ENCODE measurements around the gene ZNF850.
A peak's percentile ranks its signal among the peaks of the same experiment; 100 is the strongest.

The ZNF850 gene

DNA sequence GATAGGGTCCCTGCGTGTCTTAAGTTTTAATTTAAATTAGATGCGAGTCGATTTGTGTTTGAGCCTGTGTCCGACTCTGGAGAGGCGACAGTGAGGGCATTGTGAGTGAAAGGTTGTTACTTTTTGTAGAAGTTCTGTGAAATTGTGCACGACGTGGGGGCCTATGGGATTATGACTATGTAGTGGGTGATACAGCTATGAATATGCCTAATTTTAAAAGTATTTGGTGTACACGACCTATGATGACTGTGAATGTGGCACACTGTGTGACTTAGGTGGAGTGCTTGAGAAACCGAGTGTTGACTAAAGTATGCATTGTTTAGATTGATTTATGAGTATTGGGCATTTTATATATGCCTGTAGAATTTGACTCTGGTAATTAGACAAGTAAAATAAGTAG, 84.5 kb downstream of the ZNF850 start (continued):
- TF ChIP-seq, protein P1, sequence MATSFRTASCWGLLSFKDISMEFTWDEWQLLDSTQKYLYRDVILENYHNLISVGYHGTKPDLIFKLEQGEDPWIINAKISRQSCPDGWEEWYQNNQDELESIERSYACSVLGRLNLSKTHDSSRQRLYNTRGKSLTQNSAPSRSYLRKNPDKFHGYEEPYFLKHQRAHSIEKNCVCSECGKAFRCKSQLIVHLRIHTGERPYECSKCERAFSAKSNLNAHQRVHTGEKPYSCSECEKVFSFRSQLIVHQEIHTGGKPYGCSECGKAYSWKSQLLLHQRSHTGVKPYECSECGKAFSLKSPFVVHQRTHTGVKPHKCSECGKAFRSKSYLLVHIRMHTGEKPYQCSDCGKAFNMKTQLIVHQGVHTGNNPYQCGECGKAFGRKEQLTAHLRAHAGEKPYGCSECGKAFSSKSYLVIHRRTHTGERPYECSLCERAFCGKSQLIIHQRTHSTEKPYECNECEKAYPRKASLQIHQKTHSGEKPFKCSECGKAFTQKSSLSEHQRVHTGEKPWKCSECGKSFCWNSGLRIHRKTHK (tag by site-specific recombination; IDR thresholded peaks at IDR 0.05) = no peak
- TF ChIP-seq ZNF658 (tag by site-specific recombination; IDR thresholded peaks at IDR 0.05) = no peak; the same call in 1 of the 2 replicates
- TF ChIP-seq ZFP3 (tag by site-specific recombination; IDR thresholded peaks at IDR 0.05; ENCODE audit: low read depth) = 0 out of 2 replicates have a peak, but pooled peaks have one; percentile 18
- TF ChIP-seq ZNF184 (tag by site-specific recombination; IDR thresholded peaks at IDR 0.05) = no peak
- no peak for TF ChIP-seq KLF16 (tag by site-specific recombination; IDR thresholded peaks at IDR 0.05)
- TF ChIP-seq ZNF629 (tag by site-specific recombination; IDR thresholded peaks at IDR 0.05) = peak; percentile 8; the same call in 1 of the 2 replicates
- no peak for TF ChIP-seq KLF1 (tag by site-specific recombination; IDR thresholded peaks at IDR 0.05)
- no peak for TF ChIP-seq ZNF211 (tag by site-specific recombination; IDR thresholded peaks at IDR 0.05; ENCODE audit: low read depth)
- TF ChIP-seq, protein P2, sequence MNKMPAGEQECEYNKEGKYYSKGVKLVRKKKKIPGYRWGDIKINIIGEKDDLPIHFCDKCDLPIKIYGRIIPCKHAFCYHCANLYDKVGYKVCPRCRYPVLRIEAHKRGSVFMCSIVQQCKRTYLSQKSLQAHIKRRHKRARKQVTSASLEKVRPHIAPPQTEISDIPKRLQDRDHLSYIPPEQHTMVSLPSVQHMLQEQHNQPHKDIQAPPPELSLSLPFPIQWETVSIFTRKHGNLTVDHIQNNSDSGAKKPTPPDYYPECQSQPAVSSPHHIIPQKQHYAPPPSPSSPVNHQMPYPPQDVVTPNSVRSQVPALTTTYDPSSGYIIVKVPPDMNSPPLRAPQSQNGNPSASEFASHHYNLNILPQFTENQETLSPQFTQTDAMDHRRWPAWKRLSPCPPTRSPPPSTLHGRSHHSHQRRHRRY (tag by site-specific recombination; IDR thresholded peaks at IDR 0.05) = peak; percentile 10; the same call in 1 of the 2 replicates

DNA sequence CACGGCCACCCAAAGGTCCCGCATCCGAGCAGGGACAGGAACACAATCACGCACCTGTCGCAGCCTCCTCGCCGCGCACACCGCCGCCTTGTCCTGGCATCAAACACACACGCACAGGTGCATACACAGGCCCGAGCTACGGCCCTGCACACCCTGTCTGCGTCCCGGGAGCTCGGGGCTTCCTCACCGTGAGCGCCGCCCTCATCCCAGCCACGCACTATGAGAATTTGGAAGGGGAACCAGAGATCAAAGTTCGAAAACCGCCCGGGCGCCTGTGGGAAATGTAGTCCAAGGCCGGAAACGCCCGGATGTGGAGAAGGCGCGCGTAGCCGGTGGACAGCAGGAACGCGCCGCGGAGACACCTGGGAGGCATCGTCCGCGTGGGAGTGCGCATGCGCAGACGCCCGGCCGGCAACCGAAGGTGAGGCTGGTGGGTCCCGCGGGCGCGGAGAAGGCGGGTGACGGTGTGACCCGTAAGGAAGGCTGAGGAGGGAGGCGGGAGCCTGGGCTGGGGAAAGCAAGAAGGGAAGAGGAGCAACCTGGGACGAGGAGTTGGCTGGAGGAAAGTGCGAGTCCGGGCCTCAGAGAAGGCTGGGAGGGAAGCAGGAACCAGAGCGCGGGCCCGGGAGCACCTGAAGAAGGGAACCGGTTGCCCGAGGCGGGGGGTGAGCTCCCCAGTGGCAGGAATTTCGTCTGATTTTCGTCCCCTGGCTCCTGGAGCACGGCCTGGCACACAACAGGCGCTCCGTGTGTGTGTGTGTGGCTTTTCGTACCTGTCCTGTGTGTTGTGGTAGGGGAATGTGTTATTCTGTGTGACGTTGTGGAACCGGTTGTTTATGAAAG, 85.2 kb downstream of the ZNF850 start, which contains the start of gene ZNF567:
TSS of gene ZNF567 (plus strand) at position 399 of the 843 bp plus-strand sequence. CDS start 7,256 bp downstream, outside the sequence.
- ChIA-PET POLR2A (interaction anchor here (0.6 to 3.3 kb wide), 16 partner anchors 15 to 679 kb away, joined by 3 to 20 read pairs (median 5); partner anchors contain the start of genes ZFP14, ZNF260, ZNF345 and ZNF382), CTCF (interaction anchor here (0.5 to 0.7 kb wide), 4 partner anchors 19 to 1685 kb away, joined by 3 to 4 read pairs (median 4); no protein-coding TSS in a partner anchor)
- peaks cover 34% of the 10 kb centered on the region for H3K9me3 ChIP-seq (ENCODE audit: control insufficient read depth, insufficient read depth, low read depth, low read length)
- H3K27ac ChIP-seq (ENCODE audit: extremely low read depth, low read depth, low read length) = peak within 1 kb of the TSS; percentile 87
- peaks cover 53 to 73% of the 10 kb centered on the region in 2 experiments for H3K36me3 ChIP-seq (ENCODE audit: control insufficient read depth in 2 of 2, insufficient read depth in 1 of 2, low read length in 2 of 2)
- H3K4me1 ChIP-seq (ENCODE audit: control insufficient read depth, insufficient read depth, low read length) = peaks cover 10% of the 10 kb centered on the region; the same call in 1 of the 2 replicates
- H3K4me3 ChIP-seq (ENCODE audit: low read depth, low read length) = peak within 1 kb of the TSS; percentile 61
- TF ChIP-seq ZNF48 (tag by site-specific recombination; IDR thresholded peaks at IDR 0.05) (no peak), TRIM28 (IDR thresholded peaks at IDR 0.05; ENCODE audit: borderline replicate concordance, low read length) (no peak), ZNF747 (tag by site-specific recombination; IDR thresholded peaks at IDR 0.05) (no peak), GLI2 (tag by site-specific recombination; IDR thresholded peaks at IDR 0.05; ENCODE audit: borderline replicate concordance, low read depth) (no peak), GLI4 (tag by site-specific recombination; IDR thresholded peaks at IDR 0.05) (no peak), SETDB1 (IDR thresholded peaks at IDR 0.05; ENCODE audit: insufficient read length, low read length) (no peak), ZNF132 (tag by site-specific recombination; IDR thresholded peaks at IDR 0.05; ENCODE audit: borderline replicate concordance) (no peak), ZNF544 (tag by site-specific recombination; IDR thresholded peaks at IDR 0.05) (no peak), MYNN (tag by site-specific recombination; IDR thresholded peaks at IDR 0.05; ENCODE audit: borderline replicate concordance) (no peak), ZNF248 (tag by site-specific recombination; IDR thresholded peaks at IDR 0.05) (peak; percentile 65; the same call in 1 of the 2 replicates), ZNF214 (tag by site-specific recombination; IDR thresholded peaks at IDR 0.05; ENCODE audit: borderline replicate concordance) (no peak), ZNF223 (tag by site-specific recombination; IDR thresholded peaks at IDR 0.05) (no peak)
- TF ChIP-seq, protein P3, sequence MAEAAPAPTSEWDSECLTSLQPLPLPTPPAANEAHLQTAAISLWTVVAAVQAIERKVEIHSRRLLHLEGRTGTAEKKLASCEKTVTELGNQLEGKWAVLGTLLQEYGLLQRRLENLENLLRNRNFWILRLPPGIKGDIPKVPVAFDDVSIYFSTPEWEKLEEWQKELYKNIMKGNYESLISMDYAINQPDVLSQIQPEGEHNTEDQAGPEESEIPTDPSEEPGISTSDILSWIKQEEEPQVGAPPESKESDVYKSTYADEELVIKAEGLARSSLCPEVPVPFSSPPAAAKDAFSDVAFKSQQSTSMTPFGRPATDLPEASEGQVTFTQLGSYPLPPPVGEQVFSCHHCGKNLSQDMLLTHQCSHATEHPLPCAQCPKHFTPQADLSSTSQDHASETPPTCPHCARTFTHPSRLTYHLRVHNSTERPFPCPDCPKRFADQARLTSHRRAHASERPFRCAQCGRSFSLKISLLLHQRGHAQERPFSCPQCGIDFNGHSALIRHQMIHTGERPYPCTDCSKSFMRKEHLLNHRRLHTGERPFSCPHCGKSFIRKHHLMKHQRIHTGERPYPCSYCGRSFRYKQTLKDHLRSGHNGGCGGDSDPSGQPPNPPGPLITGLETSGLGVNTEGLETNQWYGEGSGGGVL (tag by site-specific recombination; IDR thresholded peaks at IDR 0.05) = peak; percentile 52
- TF ChIP-seq, protein P4, sequence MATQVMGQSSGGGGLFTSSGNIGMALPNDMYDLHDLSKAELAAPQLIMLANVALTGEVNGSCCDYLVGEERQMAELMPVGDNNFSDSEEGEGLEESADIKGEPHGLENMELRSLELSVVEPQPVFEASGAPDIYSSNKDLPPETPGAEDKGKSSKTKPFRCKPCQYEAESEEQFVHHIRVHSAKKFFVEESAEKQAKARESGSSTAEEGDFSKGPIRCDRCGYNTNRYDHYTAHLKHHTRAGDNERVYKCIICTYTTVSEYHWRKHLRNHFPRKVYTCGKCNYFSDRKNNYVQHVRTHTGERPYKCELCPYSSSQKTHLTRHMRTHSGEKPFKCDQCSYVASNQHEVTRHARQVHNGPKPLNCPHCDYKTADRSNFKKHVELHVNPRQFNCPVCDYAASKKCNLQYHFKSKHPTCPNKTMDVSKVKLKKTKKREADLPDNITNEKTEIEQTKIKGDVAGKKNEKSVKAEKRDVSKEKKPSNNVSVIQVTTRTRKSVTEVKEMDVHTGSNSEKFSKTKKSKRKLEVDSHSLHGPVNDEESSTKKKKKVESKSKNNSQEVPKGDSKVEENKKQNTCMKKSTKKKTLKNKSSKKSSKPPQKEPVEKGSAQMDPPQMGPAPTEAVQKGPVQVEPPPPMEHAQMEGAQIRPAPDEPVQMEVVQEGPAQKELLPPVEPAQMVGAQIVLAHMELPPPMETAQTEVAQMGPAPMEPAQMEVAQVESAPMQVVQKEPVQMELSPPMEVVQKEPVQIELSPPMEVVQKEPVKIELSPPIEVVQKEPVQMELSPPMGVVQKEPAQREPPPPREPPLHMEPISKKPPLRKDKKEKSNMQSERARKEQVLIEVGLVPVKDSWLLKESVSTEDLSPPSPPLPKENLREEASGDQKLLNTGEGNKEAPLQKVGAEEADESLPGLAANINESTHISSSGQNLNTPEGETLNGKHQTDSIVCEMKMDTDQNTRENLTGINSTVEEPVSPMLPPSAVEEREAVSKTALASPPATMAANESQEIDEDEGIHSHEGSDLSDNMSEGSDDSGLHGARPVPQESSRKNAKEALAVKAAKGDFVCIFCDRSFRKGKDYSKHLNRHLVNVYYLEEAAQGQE (tag by site-specific recombination; IDR thresholded peaks at IDR 0.05) = peak; percentile 85
- TF ChIP-seq, protein P5, sequence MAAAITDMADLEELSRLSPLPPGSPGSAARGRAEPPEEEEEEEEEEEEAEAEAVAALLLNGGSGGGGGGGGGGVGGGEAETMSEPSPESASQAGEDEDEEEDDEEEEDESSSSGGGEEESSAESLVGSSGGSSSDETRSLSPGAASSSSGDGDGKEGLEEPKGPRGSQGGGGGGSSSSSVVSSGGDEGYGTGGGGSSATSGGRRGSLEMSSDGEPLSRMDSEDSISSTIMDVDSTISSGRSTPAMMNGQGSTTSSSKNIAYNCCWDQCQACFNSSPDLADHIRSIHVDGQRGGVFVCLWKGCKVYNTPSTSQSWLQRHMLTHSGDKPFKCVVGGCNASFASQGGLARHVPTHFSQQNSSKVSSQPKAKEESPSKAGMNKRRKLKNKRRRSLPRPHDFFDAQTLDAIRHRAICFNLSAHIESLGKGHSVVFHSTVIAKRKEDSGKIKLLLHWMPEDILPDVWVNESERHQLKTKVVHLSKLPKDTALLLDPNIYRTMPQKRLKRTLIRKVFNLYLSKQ (tag by site-specific recombination; IDR thresholded peaks at IDR 0.05; ENCODE audit: borderline replicate concordance) = peak; percentile 67; the same call in 1 of the 2 replicates
- TF ChIP-seq, protein P6, sequence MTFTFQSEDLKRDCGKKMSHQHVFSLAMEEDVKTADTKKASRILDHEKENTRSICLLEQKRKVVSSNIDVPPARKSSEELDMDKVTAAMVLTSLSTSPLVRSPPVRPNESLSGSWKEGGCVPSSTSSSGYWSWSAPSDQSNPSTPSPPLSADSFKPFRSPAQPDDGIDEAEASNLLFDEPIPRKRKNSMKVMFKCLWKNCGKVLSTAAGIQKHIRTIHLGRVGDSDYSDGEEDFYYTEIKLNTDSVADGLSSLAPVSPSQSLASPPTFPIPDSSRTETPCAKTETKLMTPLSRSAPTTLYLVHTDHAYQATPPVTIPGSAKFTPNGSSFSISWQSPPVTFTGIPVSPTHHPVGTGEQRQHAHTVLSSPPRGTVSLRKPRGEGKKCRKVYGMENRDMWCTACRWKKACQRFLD (tag by site-specific recombination; IDR thresholded peaks at IDR 0.05) = peak; percentile 40; the same call in 1 of the 2 replicates

Data from HEK293 (cell line).